Body of pancreas (tissue), 4 donors: Measurements from ENCODE around the gene CSN3. TPM values are rescaled to one million over a fixed set of nuclear protein-coding genes. Genes with fewer than 3 reads are reported as not detected.

Source experiments
- ATAC-seq: fragments of 150-250 bp; one replicate; pipeline ENCODE4 v1.9.1; 2016
- DNase-seq, 4 donors: peaks; one replicate each; pipeline ENCODE4 v3.0.0-alpha.2; 2019
- H3K27ac ChIP-seq, 4 donors: fragments of 200-600 bp; sonication (generic); 1 replicate in 3 of 4; 2 replicates in 1 of 4; pipeline versions ENCODE4 v1.5.1 to v1.6.1; 2016 to 2019; ENCODE audit warnings: mild to moderate bottlenecking in 1 of 4, mixed read lengths in 1 of 4, moderate library complexity in 1 of 4
- H3K27me3 ChIP-seq, 2 donors: fragments of 200-600 bp; sonication (generic); one replicate each; pipeline ENCODE4 v1.6.0; 2016; ENCODE audit warnings: mild to moderate bottlenecking in 1 of 2
- H3K36me3 ChIP-seq, 2 donors: fragments of 200-600 bp; sonication (generic); replicated peaks in 1 of 2; 2 replicates each; pipeline ENCODE4 v1.5.1; 2016; ENCODE audit warnings: low read depth in 2 of 2; ENCODE audit not compliant: insufficient read depth in 1 of 2
- H3K4me1 ChIP-seq: fragments of 200-600 bp; sonication (generic); one replicate; pipeline ENCODE4 v1.6.0; 2016
- H3K4me3 ChIP-seq, 2 donors: fragments of 200-600 bp; sonication (generic); 1 replicate in 1 of 2; 2 replicates in 1 of 2; pipeline ENCODE4 v1.5.1; 2016 to 2019
- H3K9me3 ChIP-seq, 3 donors: fragments of 200-600 bp; sonication (generic); 1 replicate in 2 of 3; 2 replicates in 1 of 3; pipeline ENCODE4 v1.5.1; 2016
- CTCF ChIP-seq, 7 experiments: fragments of 450-650 bp in 4 of 7; fragments of 200-600 bp in 3 of 7; sonication (generic) in 3 of 7; IDR thresholded peaks; one replicate each; pipeline ENCODE4 v1.5.1; 2016 to 2019; ENCODE audit warnings: antibody characterized with exemption in 7 of 7
- POLR2A ChIP-seq, 3 donors: fragments of 450-650 bp; IDR thresholded peaks; one replicate each; pipeline ENCODE4 v1.6.1; 2016; ENCODE audit warnings: antibody characterized with exemption in 3 of 3, mild to moderate bottlenecking in 2 of 3
- WGBS, 2 donors: methylation state at CpG; one replicate each; pipeline ENCODE4 v1.1.5; 2017; 5-methylcytosine and 5-hydroxymethylcytosine counted together
- intact Hi-C: fragments of 100-400 bp; cut with DNase I; formaldehyde crosslinking; loops from one replicate; pipeline ENCODE4 v1.15.1; 2023
- total RNA-seq, 2 donors: library from RNA; depleted of rRNA; stranded (reverse); fragments of >200 nt; gene quantifications; one replicate each; pipeline ENCODE4 v1.1.0, GENCODE V29; 2016

CSN3 gene
- total RNA-seq, 2 donors from 2014 or later, result not detected

GRCh38 chr4:70300215-70300614 lies 57.8 kb downstream of the CSN3 start:
- ATAC-seq, result no peak
- TF ChIP-seq CTCF (IDR thresholded peaks at IDR 0.05) (no peak), POLR2A (IDR thresholded peaks at IDR 0.05) (no peak)
- WGBS, 2 donors, result 76 to 78% methylated on average over 4 of the region's 4 CpGs
- intact Hi-C loops, result no loop called here
- no peak for DNase-seq
- no peak overlapping the region for H3K4me3 ChIP-seq
- no peaks in the 10 kb centered on the region for H3K27me3 ChIP-seq
- H3K36me3 ChIP-seq, result no peaks in the 10 kb centered on the region
- H3K9me3 ChIP-seq, result no peaks in the 10 kb centered on the region
- H3K4me1 ChIP-seq, result no peaks in the 10 kb centered on the region
- H3K27ac ChIP-seq, result no peak overlapping the region

Other genes starting within 250 kb of the CSN3 start
- not detected for gene STATH, start 246.6 kb upstream of the CSN3 start, total RNA-seq
- not detected for gene HTN3, start 214.1 kb upstream of the CSN3 start, total RNA-seq
- not detected for gene HTN1, start 192.2 kb upstream of the CSN3 start, total RNA-seq
- not detected for gene PRR27, start 88.4 kb upstream of the CSN3 start, total RNA-seq
- gene ODAM, start 46.9 kb upstream of the CSN3 start, total RNA-seq, result 1 to 10 TPM in 1 of 2 donors, not detected in 1; 2.6 TPM
- gene FDCSP, start 16.5 kb upstream of the CSN3 start, total RNA-seq, result not detected
- not detected for gene CABS1, start 92.4 kb downstream of the CSN3 start, total RNA-seq
- not detected for gene SMR3A, start 118.2 kb downstream of the CSN3 start, total RNA-seq
- not detected for gene SMR3B, start 140.5 kb downstream of the CSN3 start, total RNA-seq
- gene OPRPN, start 155.3 kb downstream of the CSN3 start, total RNA-seq, result 1 to 10 TPM in 1 of 2 donors, not detected in 1; 2.1 TPM
- not detected for gene MUC7, start 229.6 kb downstream of the CSN3 start, total RNA-seq